Measurements from ENCODE around the gene DUSP28.

DNA sequence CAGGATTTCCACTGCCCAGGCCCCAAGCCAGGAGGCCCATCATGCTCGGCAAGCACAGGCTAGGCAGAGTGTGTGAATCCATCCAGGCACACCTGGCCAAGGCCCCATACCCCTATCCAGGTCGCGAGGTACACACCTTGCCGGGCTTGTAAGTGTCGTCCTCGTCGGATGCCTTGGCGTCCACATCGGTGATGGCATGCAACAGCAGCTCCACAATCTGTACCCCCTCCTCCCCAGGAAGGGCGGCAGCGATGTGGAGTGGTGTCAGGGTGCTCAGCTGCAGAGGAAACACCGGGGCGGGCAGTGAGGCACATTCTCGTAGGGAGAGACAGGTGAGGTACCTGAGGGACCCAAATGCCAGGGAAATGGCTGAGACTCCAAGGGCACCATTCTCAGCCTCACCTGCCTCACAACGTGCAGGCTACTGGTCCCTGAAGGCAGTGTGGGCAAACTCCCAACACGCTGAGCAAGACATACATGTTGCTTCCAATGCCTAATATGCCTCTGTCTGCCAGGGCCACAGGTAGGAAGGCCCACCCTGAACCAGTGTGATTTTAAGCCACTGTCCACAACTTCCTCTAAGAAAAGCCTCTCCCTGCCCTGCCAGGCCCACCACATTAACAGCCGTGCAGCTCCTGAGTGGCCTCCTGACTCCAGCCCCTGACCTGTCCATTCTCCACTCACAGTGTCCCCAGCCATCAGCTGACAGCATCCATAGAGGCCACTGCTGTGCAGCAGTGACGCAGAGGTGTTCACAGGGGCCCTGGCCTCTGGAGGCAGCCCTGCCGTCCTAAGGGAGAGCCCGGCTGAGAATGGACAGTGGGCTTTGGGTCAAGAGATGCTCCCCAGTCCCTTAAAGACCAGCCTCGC lies 47.3 kb upstream of the DUSP28 start:
- TF ChIP-seq CTCF (tag by site-specific recombination; IDR thresholded peaks at IDR 0.05) (no peak), ZNF140 (tag by site-specific recombination; IDR thresholded peaks at IDR 0.05) (no peak), ZNF629 (tag by site-specific recombination; IDR thresholded peaks at IDR 0.05) (no peak), ZNF157 (tag by site-specific recombination; IDR thresholded peaks at IDR 0.05) (no peak), HOXA7 (CRISPR knock-in tag; IDR thresholded peaks at IDR 0.05; ENCODE audit: borderline replicate concordance) (no peak), ZNF555 (tag by site-specific recombination; conservative IDR thresholded peaks at IDR 0.05) (no peak), ZNF132 (tag by site-specific recombination; IDR thresholded peaks at IDR 0.05; ENCODE audit: borderline replicate concordance) (no peak)

All from HEK293 (cell line).